OCI-LY3 (cell line): ENCODE results near the gene FRG2C.
"Not testable (repeated sequence)": the region's sequence is repeated elsewhere in the genome, so short reads cannot be mapped to it uniquely, and the experiment has no call there.

ENCODE experiments used
- EZH2phosphoT487 ChIP-seq: fragments of 200-600 bp; shearing (Covaris generic); IDR thresholded peaks from 2 replicates; pipeline ENCODE4 v1.6.1; 2018; ENCODE audit warnings: antibody characterized with exemption, mixed run types, low read depth
- TF ChIP-seq, protein P1 (sequence below): fragments of 200-600, 300-600 bp; sonication (generic); IDR thresholded peaks from 2 replicates; pipeline ENCODE4 v1.5.1; 2014; ENCODE audit warnings: antibody characterized with exemption, low read length, low read depth

DNA sequence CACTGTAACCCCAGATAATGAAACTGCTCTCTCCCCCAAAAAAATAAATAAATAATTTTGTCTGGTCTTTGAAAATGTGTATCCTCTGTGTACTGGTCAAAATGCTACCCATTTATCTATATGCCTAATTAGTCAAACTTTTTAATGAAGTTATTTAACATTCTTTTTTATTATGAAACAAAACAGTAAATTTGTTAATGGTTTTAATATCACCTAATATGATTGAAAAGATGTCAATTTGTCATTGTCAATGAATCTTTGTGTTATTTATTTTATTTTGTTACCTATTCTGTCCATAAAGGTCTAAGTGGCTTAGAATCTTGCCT is 5.1 kb upstream of the FRG2C start:
- TF ChIP-seq, protein P1, sequence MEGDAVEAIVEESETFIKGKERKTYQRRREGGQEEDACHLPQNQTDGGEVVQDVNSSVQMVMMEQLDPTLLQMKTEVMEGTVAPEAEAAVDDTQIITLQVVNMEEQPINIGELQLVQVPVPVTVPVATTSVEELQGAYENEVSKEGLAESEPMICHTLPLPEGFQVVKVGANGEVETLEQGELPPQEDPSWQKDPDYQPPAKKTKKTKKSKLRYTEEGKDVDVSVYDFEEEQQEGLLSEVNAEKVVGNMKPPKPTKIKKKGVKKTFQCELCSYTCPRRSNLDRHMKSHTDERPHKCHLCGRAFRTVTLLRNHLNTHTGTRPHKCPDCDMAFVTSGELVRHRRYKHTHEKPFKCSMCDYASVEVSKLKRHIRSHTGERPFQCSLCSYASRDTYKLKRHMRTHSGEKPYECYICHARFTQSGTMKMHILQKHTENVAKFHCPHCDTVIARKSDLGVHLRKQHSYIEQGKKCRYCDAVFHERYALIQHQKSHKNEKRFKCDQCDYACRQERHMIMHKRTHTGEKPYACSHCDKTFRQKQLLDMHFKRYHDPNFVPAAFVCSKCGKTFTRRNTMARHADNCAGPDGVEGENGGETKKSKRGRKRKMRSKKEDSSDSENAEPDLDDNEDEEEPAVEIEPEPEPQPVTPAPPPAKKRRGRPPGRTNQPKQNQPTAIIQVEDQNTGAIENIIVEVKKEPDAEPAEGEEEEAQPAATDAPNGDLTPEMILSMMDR: not testable (repeated sequence)
- not testable (repeated sequence) for TF ChIP-seq EZH2phosphoT487
